ENCODE results near the gene TSEN54.

- TF ChIP-seq CTCF (IDR thresholded peaks at IDR 0.05) (no peak), POLR2A (IDR thresholded peaks at IDR 0.05) (no peak)
These were observed 7.4 kb upstream of the TSEN54 start for GRCh38 chr17:75508931-75509361.

Measured in thyroid gland (tissue), 4 donors.